Measurements from ENCODE around the gene MVK. TPM values are rescaled to one million over a fixed set of nuclear protein-coding genes. Genes with fewer than 3 reads are reported as not detected.

MVK gene
- total RNA-seq, 1 donor from 2014 or later, result 12.4 TPM

DNA sequence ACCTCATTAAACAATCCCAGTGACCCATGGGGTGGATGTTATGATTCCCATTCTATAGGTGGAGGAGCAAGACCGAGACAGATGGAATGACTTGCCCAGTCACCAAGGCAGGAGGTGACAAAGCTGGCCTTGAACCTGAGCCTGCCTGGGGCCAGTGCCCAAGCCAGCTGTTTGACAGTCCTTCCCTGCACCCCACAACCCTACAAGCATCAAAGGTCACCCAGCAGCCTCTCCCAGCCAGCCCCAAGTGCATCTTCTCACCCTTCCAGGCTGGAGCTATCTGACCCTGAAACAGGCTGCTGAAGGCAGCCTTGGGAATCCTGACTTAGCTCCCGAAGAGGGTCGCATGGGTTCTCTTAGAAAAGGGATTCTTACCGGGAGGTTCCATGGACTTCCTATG is 20.6 kb upstream of the MVK start:
- no peak overlapping the region for H3K4me3 ChIP-seq (ENCODE audit: insufficient read depth, low read depth, low read length)
- Mint-ChIP-seq H3K36me3 (ENCODE audit: low read depth, unreplicated experiment) (no peaks in the 10 kb centered on the region), H3K9me3 (ENCODE audit: unreplicated experiment) (no peaks in the 10 kb centered on the region), H3K27ac (ENCODE audit: unreplicated experiment) (no peak overlapping the region), H3K4me3 (ENCODE audit: unreplicated experiment) (no peak overlapping the region), H3K27me3 (ENCODE audit: low read depth, unreplicated experiment) (peaks cover 34% of the 10 kb centered on the region), H3K4me1 (ENCODE audit: low read depth, unreplicated experiment) (no peaks in the 10 kb centered on the region)
- DNase-seq (ENCODE audit: low read depth) (no peak), FAIRE-seq (no peak)
- TF ChIP-seq CTCF (IDR thresholded peaks at IDR 0.05; ENCODE audit: insufficient read depth, low read depth, low read length) (no peak), EZH2 (IDR thresholded peaks at IDR 0.05; ENCODE audit: insufficient read depth, low read length) (no peak)
- peak overlapping the region; percentile 12 for H3K4me2 ChIP-seq (ENCODE audit: low read length)
- no peaks in the 10 kb centered on the region for H4K20me1 ChIP-seq (ENCODE audit: insufficient read depth, low read length)
- H3K79me2 ChIP-seq (ENCODE audit: insufficient read depth, low read length), result no peaks in the 10 kb centered on the region
- no peak overlapping the region for H3K9ac ChIP-seq (ENCODE audit: low read length)
- H2AFZ ChIP-seq (ENCODE audit: low read depth, low read length), result no peak overlapping the region
- H3K4me1 ChIP-seq (ENCODE audit: insufficient read depth, low read length), result peaks cover 10% of the 10 kb centered on the region
- H3K36me3 ChIP-seq (ENCODE audit: insufficient read depth, low read length), result no peaks in the 10 kb centered on the region
- no peaks in the 10 kb centered on the region for H3K9me3 ChIP-seq (ENCODE audit: insufficient read depth, low read depth, low read length)
- H3K27me3 ChIP-seq (ENCODE audit: insufficient read depth, low read length), result peaks cover 11% of the 10 kb centered on the region
- no peak overlapping the region for H3K27ac ChIP-seq (ENCODE audit: low read depth, low read length)

DNA sequence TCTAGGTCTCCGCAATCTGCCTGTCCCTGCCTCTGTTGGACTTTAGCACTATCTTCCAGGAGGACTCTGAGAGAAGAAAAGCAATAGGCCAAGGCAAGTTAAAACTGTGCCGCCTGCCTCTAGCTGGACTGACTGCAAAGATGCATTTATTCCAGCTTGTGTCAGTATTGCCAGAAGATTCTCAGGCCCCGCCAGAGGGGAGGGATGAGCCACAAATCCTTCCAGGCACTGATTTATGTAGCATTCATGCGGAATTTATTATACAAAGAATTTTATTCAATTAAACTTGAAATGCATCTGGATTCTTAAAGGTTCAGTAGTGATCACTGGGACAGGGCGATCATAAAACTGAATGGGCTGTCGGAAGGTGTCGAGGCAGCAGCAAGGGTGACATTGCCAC is 20.1 kb upstream of the MVK start:
- FAIRE-seq (no peak), DNase-seq (ENCODE audit: low read depth) (peak; percentile 59)
- Histone ChIP-seq H4K20me1 (ENCODE audit: insufficient read depth, low read length) (no peaks in the 10 kb centered on the region), H3K27ac (ENCODE audit: low read depth, low read length) (no peak overlapping the region), H3K4me1 (ENCODE audit: insufficient read depth, low read length) (peaks cover 14% of the 10 kb centered on the region), H3K4me3 (ENCODE audit: insufficient read depth, low read depth, low read length) (no peak overlapping the region), H3K9me3 (ENCODE audit: insufficient read depth, low read depth, low read length) (no peaks in the 10 kb centered on the region), H2AFZ (ENCODE audit: low read depth, low read length) (no peak overlapping the region), H3K9ac (ENCODE audit: low read length) (no peak overlapping the region), H3K79me2 (ENCODE audit: insufficient read depth, low read length) (no peaks in the 10 kb centered on the region), H3K36me3 (ENCODE audit: insufficient read depth, low read length) (no peaks in the 10 kb centered on the region), H3K4me2 (ENCODE audit: low read length) (peak overlapping the region; percentile 46), H3K27me3 (ENCODE audit: insufficient read depth, low read length) (peaks cover 11% of the 10 kb centered on the region)
- Mint-ChIP-seq H3K27ac (ENCODE audit: unreplicated experiment) (no peak overlapping the region), H3K4me1 (ENCODE audit: low read depth, unreplicated experiment) (no peaks in the 10 kb centered on the region), H3K36me3 (ENCODE audit: low read depth, unreplicated experiment) (no peaks in the 10 kb centered on the region), H3K9me3 (ENCODE audit: unreplicated experiment) (no peaks in the 10 kb centered on the region), H3K27me3 (ENCODE audit: low read depth, unreplicated experiment) (peaks cover 29% of the 10 kb centered on the region), H3K4me3 (ENCODE audit: unreplicated experiment) (no peak overlapping the region)
- TF ChIP-seq EZH2 (IDR thresholded peaks at IDR 0.05; ENCODE audit: insufficient read depth, low read length), result no peak
- TF ChIP-seq CTCF (IDR thresholded peaks at IDR 0.05; ENCODE audit: insufficient read depth, low read depth, low read length), result no peak

GRCh38 chr12:109553906-109554500 is 19.6 kb upstream of the MVK start:
- H3K79me2 ChIP-seq (ENCODE audit: insufficient read depth, low read length), result no peaks in the 10 kb centered on the region
- H3K4me3 Mint-ChIP-seq (ENCODE audit: unreplicated experiment), result no peak overlapping the region
- H4K20me1 ChIP-seq (ENCODE audit: insufficient read depth, low read length), result no peaks in the 10 kb centered on the region
- H3K27me3 ChIP-seq (ENCODE audit: insufficient read depth, low read length), result peaks cover 11% of the 10 kb centered on the region
- no peak overlapping the region for H3K27ac Mint-ChIP-seq (ENCODE audit: unreplicated experiment)
- H3K4me3 ChIP-seq (ENCODE audit: insufficient read depth, low read depth, low read length), result no peak overlapping the region
- H3K4me1 ChIP-seq (ENCODE audit: insufficient read depth, low read length), result peaks cover 14% of the 10 kb centered on the region
- TF ChIP-seq EZH2 (IDR thresholded peaks at IDR 0.05; ENCODE audit: insufficient read depth, low read length), result no peak
- TF ChIP-seq CTCF (IDR thresholded peaks at IDR 0.05; ENCODE audit: insufficient read depth, low read depth, low read length), result no peak
- no peak overlapping the region for H3K9ac ChIP-seq (ENCODE audit: low read length)
- peak overlapping the region; percentile 46 for H3K4me2 ChIP-seq (ENCODE audit: low read length)
- H3K27ac ChIP-seq (ENCODE audit: low read depth, low read length), result no peak overlapping the region
- H3K36me3 ChIP-seq (ENCODE audit: insufficient read depth, low read length), result no peaks in the 10 kb centered on the region
- H3K4me1 Mint-ChIP-seq (ENCODE audit: low read depth, unreplicated experiment), result no peaks in the 10 kb centered on the region
- no peak overlapping the region for H2AFZ ChIP-seq (ENCODE audit: low read depth, low read length)
- no peaks in the 10 kb centered on the region for H3K9me3 ChIP-seq (ENCODE audit: insufficient read depth, low read depth, low read length)
- FAIRE-seq (no peak), DNase-seq (ENCODE audit: low read depth) (no peak)
- no peaks in the 10 kb centered on the region for H3K9me3 Mint-ChIP-seq (ENCODE audit: unreplicated experiment)
- peaks cover 28% of the 10 kb centered on the region for H3K27me3 Mint-ChIP-seq (ENCODE audit: low read depth, unreplicated experiment)
- H3K36me3 Mint-ChIP-seq (ENCODE audit: low read depth, unreplicated experiment), result no peaks in the 10 kb centered on the region

Measured in astrocyte (in vitro differentiated cells and primary cell).